K562 (cell line): ENCODE results near the gene RASGEF1C. TPM values are rescaled to one million over a fixed set of nuclear protein-coding genes. Genes with fewer than 3 reads are reported as not detected.

ENCODE experiments used
- ARNT ChIP-seq, 2 experiments: fragments of 450-650 bp; IDR thresholded peaks; 2 replicates each; pipeline ENCODE4 v1.6.1; 2016; ENCODE audit warnings: mild to moderate bottlenecking in 1 of 2
- CBFA2T3 ChIP-seq: fragments of 450-650 bp; IDR thresholded peaks from 2 replicates; pipeline ENCODE4 v1.6.1; 2017
- CBX1 ChIP-seq: sonication (generic); IDR thresholded peaks from 2 replicates; pipeline ENCODE4 v1.6.1; 2016; ENCODE audit warnings: antibody characterized with exemption, low read depth, mild to moderate bottlenecking
- EGR1 ChIP-seq: fragments of 450-650 bp; conservative IDR thresholded peaks from 2 replicates; pipeline ENCODE4 v1.6.1; 2017; ENCODE audit warnings: mild to moderate bottlenecking
- ELF2 ChIP-seq: fragments of 250-450 bp; sonication (Bioruptor Pico); IDR thresholded peaks from 2 replicates; pipeline ENCODE4 v1.5.0; 2021; ENCODE audit warnings: mild to moderate bottlenecking
- ELK3 ChIP-seq: fragments of 450-650 bp; formaldehyde crosslinking; IDR thresholded peaks from 2 replicates; pipeline ENCODE4 v1.4.0; 2020; ENCODE audit warnings: mild to moderate bottlenecking
- FOXP1 ChIP-seq: sonication (generic); formaldehyde crosslinking; IDR thresholded peaks from 2 replicates; pipeline ENCODE4 v1.8.0; 2022; ENCODE audit warnings: mild to moderate bottlenecking, missing genetic modification reagents
- MBD2 ChIP-seq: sonication (generic); IDR thresholded peaks from 2 replicates; pipeline ENCODE4 v1.6.1; 2016; ENCODE audit warnings: low read depth, borderline replicate concordance
- MYBL2 ChIP-seq, 2 experiments: fragments of 450-650 bp in 1 of 2; sonication (generic) in 1 of 2; formaldehyde crosslinking in 1 of 2; IDR thresholded peaks; 2 replicates each; pipeline versions ENCODE4 v1.6.1 to v1.8.1; 2017 to 2022; ENCODE audit warnings: borderline replicate concordance in 1 of 2, inconsistent platforms in 1 of 2, low read depth in 1 of 2, mild to moderate bottlenecking in 1 of 2, missing genetic modification reagents in 1 of 2, moderate library complexity in 1 of 2
- PHF20 ChIP-seq: fragments of 450-650 bp; IDR thresholded peaks from 2 replicates; pipeline ENCODE4 v1.6.1; 2018; ENCODE audit not compliant: partially characterized antibody
- PREB ChIP-seq: sonication (generic); formaldehyde crosslinking; IDR thresholded peaks from 2 replicates; pipeline ENCODE4 v1.8.1; 2023; ENCODE audit warnings: mild to moderate bottlenecking, missing genetic modification reagents
- PTTG1 ChIP-seq: fragments of 450-650 bp; IDR thresholded peaks from 2 replicates; pipeline ENCODE4 v1.6.1; 2016; ENCODE audit warnings: low read depth, mild to moderate bottlenecking, missing genetic modification characterization, missing compliant biosample characterization
- PYGO2 ChIP-seq: fragments of 450-650 bp; IDR thresholded peaks from 2 replicates; pipeline ENCODE4 v1.6.1; 2016; ENCODE audit warnings: mild to moderate bottlenecking, missing genetic modification characterization, moderate library complexity, missing compliant biosample characterization
- STAG1 ChIP-seq: sonication (generic); formaldehyde crosslinking; IDR thresholded peaks from 2 replicates; pipeline ENCODE4 v1.5.0; 2020; ENCODE audit warnings: missing genetic modification reagents, borderline replicate concordance
- TAF9B ChIP-seq: fragments of 450-650 bp; IDR thresholded peaks from 2 replicates; pipeline ENCODE4 v1.6.1; 2018; ENCODE audit warnings: mild to moderate bottlenecking; ENCODE audit not compliant: partially characterized antibody
- TGIF2 ChIP-seq: sonication (generic); formaldehyde crosslinking; IDR thresholded peaks from 2 replicates; pipeline ENCODE4 v1.8.1; 2022; ENCODE audit warnings: mild to moderate bottlenecking, missing genetic modification reagents, moderate library complexity
- XRCC5 ChIP-seq: fragments of 200-400 bp; formaldehyde crosslinking; IDR thresholded peaks from 2 replicates; pipeline ENCODE4 v1.6.1; 2017; ENCODE audit warnings: low read depth, mild to moderate bottlenecking, low read length
- ZBTB1 ChIP-seq: sonication (generic); formaldehyde crosslinking; IDR thresholded peaks from 2 replicates; pipeline ENCODE4 v1.8.1; 2023; ENCODE audit warnings: missing genetic modification reagents, low read depth, mild to moderate bottlenecking, borderline replicate concordance
- ZFPM2 ChIP-seq: fragments of 250-450 bp; sonication (Bioruptor Pico); IDR thresholded peaks from 2 replicates; pipeline ENCODE4 v1.5.1; 2022; ENCODE audit warnings: mild to moderate bottlenecking
- ZNF316 ChIP-seq: fragments of 450-650 bp; IDR thresholded peaks from 2 replicates; pipeline ENCODE4 v1.6.1; 2016
- ZNF354B ChIP-seq: fragments of 250-450 bp; sonication (Bioruptor Pico); IDR thresholded peaks from 2 replicates; pipeline ENCODE4 v1.4.0; 2020
- polyA plus RNA-seq, 8 experiments: library from polyadenylated mRNA; depleted of rRNA in 4 of 8; stranded (reverse) in 5 of 8; unstranded in 3 of 8; fragments of >200 nt; fragmentation: Nextera tagmentation in 2 of 8; fragmentation: Illumina TruSeq in 1 of 8; extraction: Ambion mirVana in 2 of 8; extraction: Trizol in 1 of 8; gene quantifications; 2 replicates each; pipeline versions ENCODE4 v1.2.1 to v1.2.3, GENCODE V29; 2011 to 2014; ENCODE audit warnings: inconsistent platforms in 1 of 8, missing spikeins in 1 of 8
- total RNA-seq, 7 experiments: library from RNA; depleted of rRNA in 6 of 7; stranded (reverse); fragments of >200 nt in 6 of 7; fragmentation: Illumina TruSeq in 2 of 7; extraction: Trizol in 2 of 7; gene quantifications; 2 replicates each; pipeline versions ENCODE4 v1.2.1 to v1.2.3, GENCODE V29; 2011 to 2021; ENCODE audit warnings: low replicate concordance in 1 of 7
- TF ChIP-seq, protein P1 (sequence below): fragments of 450-650 bp; formaldehyde crosslinking; IDR thresholded peaks from 2 replicates; pipeline ENCODE4 v1.4.0; 2022; ENCODE audit warnings: mild to moderate bottlenecking, moderate library complexity
- TF ChIP-seq, protein P2 (sequence below): fragments of 450-650 bp; IDR thresholded peaks from 2 replicates; pipeline ENCODE4 v1.6.1; 2018; ENCODE audit not compliant: partially characterized antibody

Gene RASGEF1C
- total and polyA plus RNA-seq, 9 of the 15 experiments (the other 6 are each of a cell fraction or from before 2014, with no cell fraction given) = 0.04 to 1.1 (median 0.21) TPM; not detected in 4

- no peak for TF ChIP-seq PTTG1 (tag)
- 0 out of 2 replicates have a peak, but pooled peaks have one; percentile 30 for TF ChIP-seq PREB (CRISPR knock-in tag)
- TF ChIP-seq MYBL2 (IDR thresholded peaks at IDR 0.05; ENCODE audit: low read depth) = no peak
- no peak for TF ChIP-seq MYBL2 (CRISPR knock-in tag; IDR thresholded peaks at IDR 0.05; ENCODE audit: borderline replicate concordance)
- TF ChIP-seq ZFPM2 (CRISPR knock-in tag) = no peak
- TF ChIP-seq CBX1 = peak; percentile 98
- TF ChIP-seq ARNT (IDR thresholded peaks at IDR 0.05) = no peak
- TF ChIP-seq, protein P1, sequence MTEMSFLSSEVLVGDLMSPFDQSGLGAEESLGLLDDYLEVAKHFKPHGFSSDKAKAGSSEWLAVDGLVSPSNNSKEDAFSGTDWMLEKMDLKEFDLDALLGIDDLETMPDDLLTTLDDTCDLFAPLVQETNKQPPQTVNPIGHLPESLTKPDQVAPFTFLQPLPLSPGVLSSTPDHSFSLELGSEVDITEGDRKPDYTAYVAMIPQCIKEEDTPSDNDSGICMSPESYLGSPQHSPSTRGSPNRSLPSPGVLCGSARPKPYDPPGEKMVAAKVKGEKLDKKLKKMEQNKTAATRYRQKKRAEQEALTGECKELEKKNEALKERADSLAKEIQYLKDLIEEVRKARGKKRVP (CRISPR knock-in tag) = peak; percentile 65; the same call in 1 of the 2 replicates
- 0 out of 2 replicates have a peak, but pooled peaks have one; percentile 5 for TF ChIP-seq CBFA2T3
- 0 out of 2 replicates have a peak, but pooled peaks have one; percentile 55 for TF ChIP-seq XRCC5
- no peak for TF ChIP-seq TAF9B
- no peak for TF ChIP-seq ZNF354B (CRISPR knock-in tag)
- TF ChIP-seq, protein P2, sequence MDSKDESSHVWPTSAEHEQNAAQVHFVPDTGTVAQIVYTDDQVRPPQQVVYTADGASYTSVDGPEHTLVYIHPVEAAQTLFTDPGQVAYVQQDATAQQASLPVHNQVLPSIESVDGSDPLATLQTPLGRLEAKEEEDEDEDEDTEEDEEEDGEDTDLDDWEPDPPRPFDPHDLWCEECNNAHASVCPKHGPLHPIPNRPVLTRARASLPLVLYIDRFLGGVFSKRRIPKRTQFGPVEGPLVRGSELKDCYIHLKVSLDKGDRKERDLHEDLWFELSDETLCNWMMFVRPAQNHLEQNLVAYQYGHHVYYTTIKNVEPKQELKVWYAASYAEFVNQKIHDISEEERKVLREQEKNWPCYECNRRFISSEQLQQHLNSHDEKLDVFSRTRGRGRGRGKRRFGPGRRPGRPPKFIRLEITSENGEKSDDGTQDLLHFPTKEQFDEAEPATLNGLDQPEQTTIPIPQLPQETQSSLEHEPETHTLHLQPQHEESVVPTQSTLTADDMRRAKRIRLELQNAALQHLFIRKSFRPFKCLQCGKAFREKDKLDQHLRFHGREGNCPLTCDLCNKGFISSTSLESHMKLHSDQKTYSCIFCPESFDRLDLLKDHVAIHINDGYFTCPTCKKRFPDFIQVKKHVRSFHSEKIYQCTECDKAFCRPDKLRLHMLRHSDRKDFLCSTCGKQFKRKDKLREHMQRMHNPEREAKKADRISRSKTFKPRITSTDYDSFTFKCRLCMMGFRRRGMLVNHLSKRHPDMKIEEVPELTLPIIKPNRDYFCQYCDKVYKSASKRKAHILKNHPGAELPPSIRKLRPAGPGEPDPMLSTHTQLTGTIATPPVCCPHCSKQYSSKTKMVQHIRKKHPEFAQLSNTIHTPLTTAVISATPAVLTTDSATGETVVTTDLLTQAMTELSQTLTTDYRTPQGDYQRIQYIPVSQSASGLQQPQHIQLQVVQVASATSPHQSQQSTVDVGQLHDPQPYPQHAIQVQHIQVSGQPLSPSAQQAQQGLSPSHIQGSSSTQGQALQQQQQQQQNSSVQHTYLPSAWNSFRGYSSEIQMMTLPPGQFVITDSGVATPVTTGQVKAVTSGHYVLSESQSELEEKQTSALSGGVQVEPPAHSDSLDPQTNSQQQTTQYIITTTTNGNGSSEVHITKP = peak; percentile 50
- peak; percentile 96; the same call in 1 of the 2 replicates for TF ChIP-seq TGIF2 (CRISPR knock-in tag)
- peak; percentile 99 for TF ChIP-seq FOXP1 (CRISPR knock-in tag)
- peak; percentile 75 for TF ChIP-seq STAG1 (CRISPR knock-in tag)
- TF ChIP-seq ZBTB1 (CRISPR knock-in tag) = peak; percentile 86; the same call in 1 of the 2 replicates
- TF ChIP-seq ELF2 (CRISPR knock-in tag) = no peak
- TF ChIP-seq PHF20 = peak; percentile 56
- TF ChIP-seq MBD2 = peak; percentile 20; the same call in 1 of the 2 replicates
- TF ChIP-seq PYGO2 = no peak
- peak; percentile 45 for TF ChIP-seq EGR1
- TF ChIP-seq ELK3 (CRISPR knock-in tag) = no peak
- TF ChIP-seq ZNF316 = no peak
Observed at GRCh38 chr5:180071531-180072255, 137.3 kb downstream of the RASGEF1C start, which contains the start of gene RNF130 (continued).
